Vagina (tissue), 2 donors: ENCODE results near the gene C5orf46. TPM values are rescaled to one million over a fixed set of nuclear protein-coding genes. Genes with fewer than 3 reads are reported as not detected.
"Not testable (repeated sequence)": the region's sequence is repeated elsewhere in the genome, so short reads cannot be mapped to it uniquely, and the experiment has no call there.

Experiments used
- DNase-seq, 2 donors: peaks; one replicate each; pipeline ENCODE4 v3.0.0-alpha.2; 2017; ENCODE audit errors: extremely low spot score in 2 of 2
- H3K27ac ChIP-seq: fragments of 200-600 bp; sonication (generic); one replicate; pipeline ENCODE4 v1.5.1; 2019
- H3K27me3 ChIP-seq: fragments of 200-600 bp; sonication (generic); one replicate; pipeline ENCODE4 v1.5.1; 2019
- H3K36me3 ChIP-seq, 2 donors: fragments of 200-600 bp; sonication (generic); one replicate each; pipeline ENCODE4 v1.5.1; 2017 to 2019
- H3K4me1 ChIP-seq: fragments of 200-600 bp; sonication (generic); one replicate; pipeline ENCODE4 v1.5.1; 2019
- H3K4me3 ChIP-seq, 2 donors: fragments of 200-600 bp; sonication (generic); 1 replicate in 1 of 2; 2 replicates in 1 of 2; pipeline ENCODE4 v1.5.1; 2016 to 2019
- H3K9me3 ChIP-seq: fragments of 200-600 bp; sonication (generic); one replicate; pipeline ENCODE4 v1.5.1; 2019
- POLR2A ChIP-seq, 2 donors: fragments of 450-650 bp; IDR thresholded peaks; one replicate each; pipeline ENCODE4 v1.6.1; 2017; ENCODE audit warnings: antibody characterized with exemption in 2 of 2, mild to moderate bottlenecking in 2 of 2, moderate library complexity in 2 of 2
- POLR2AphosphoS5 ChIP-seq, 2 donors: sonication (generic); formaldehyde crosslinking; IDR thresholded peaks; one replicate each; pipeline ENCODE4 v1.9.0; 2017; ENCODE audit warnings: antibody characterized with exemption in 2 of 2, mild to moderate bottlenecking in 2 of 2, low read depth in 1 of 2; ENCODE audit not compliant: insufficient read depth in 1 of 2
- intact Hi-C: fragments of 100-400 bp; cut with DNase I; formaldehyde crosslinking; loops from one replicate; pipeline ENCODE4 v1.15.1; 2023
- total RNA-seq: library from RNA; depleted of rRNA; stranded (reverse); fragments of >200 nt; gene quantifications from one replicate; pipeline ENCODE4 v1.2.3, GENCODE V29; 2016
- TF ChIP-seq, protein P1 (sequence below), 3 experiments: fragments of 450-650 bp in 2 of 3; fragments of 200-600 bp in 1 of 3; sonication (generic) in 1 of 3; IDR thresholded peaks; one replicate each; pipeline ENCODE4 v1.5.1; 2017 to 2019; ENCODE audit warnings: antibody characterized with exemption in 3 of 3, mild to moderate bottlenecking in 2 of 3, moderate library complexity in 2 of 3

Gene C5orf46
- total RNA-seq, 1 donor from 2014 or later = not detected

DNA sequence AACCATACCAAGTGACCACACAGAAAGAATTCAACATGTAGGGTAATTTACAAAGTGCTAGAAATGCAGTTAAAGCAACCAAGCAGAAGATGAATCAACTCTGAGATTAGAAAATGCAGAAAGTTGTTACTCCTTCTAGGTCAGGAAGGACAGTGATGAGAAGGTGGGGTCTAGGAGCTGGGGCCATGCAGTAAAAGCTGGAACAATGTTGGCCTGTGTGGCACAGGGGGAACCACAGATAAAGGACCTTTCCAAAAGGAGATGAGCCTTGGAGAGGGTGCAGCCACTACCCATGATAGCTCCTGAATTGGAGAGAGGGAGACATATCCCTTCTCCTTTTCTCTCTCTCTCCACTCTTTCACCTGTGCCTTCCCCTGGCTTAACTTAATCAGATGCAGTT, 30.2 kb downstream of the C5orf46 start:
- H3K9me3 ChIP-seq = no peaks in the 10 kb centered on the region
- no peak for TF ChIP-seq POLR2AphosphoS5 (IDR thresholded peaks at IDR 0.05; ENCODE audit: insufficient read depth in 1 of 2, low read depth in 1 of 2)
- no peak for TF ChIP-seq POLR2A (IDR thresholded peaks at IDR 0.05)
- TF ChIP-seq, protein P1, sequence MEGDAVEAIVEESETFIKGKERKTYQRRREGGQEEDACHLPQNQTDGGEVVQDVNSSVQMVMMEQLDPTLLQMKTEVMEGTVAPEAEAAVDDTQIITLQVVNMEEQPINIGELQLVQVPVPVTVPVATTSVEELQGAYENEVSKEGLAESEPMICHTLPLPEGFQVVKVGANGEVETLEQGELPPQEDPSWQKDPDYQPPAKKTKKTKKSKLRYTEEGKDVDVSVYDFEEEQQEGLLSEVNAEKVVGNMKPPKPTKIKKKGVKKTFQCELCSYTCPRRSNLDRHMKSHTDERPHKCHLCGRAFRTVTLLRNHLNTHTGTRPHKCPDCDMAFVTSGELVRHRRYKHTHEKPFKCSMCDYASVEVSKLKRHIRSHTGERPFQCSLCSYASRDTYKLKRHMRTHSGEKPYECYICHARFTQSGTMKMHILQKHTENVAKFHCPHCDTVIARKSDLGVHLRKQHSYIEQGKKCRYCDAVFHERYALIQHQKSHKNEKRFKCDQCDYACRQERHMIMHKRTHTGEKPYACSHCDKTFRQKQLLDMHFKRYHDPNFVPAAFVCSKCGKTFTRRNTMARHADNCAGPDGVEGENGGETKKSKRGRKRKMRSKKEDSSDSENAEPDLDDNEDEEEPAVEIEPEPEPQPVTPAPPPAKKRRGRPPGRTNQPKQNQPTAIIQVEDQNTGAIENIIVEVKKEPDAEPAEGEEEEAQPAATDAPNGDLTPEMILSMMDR (IDR thresholded peaks at IDR 0.05) = no peak

DNA sequence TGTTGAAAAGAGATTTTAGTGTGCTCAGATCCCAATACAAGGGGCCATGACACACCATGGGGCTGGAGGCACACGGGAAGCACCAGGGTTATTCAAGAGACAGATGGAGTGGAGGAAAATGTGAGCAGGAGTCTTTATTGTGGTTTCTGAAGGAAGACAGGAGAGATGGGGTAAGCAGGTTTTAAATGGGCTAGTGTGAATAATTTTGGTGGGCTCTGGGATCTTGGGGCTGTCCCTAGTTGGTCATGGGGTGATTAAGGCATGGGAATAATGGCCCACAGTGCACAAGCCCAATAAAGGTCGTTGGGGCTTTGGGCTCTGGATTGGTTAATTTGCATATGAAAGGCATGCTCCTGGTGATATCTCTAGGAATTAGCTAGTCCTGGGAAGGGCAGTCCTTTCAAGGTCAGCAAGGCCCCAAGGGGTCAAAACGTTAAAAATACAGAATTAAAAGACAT, 31.4 kb downstream of the C5orf46 start:
- DNase-seq = no peak
- Histone ChIP-seq H3K27me3 (no peaks in the 10 kb centered on the region), H3K9me3 (no peaks in the 10 kb centered on the region), H3K4me3 (no peak overlapping the region), H3K36me3 (no peaks in the 10 kb centered on the region), H3K27ac (no peak overlapping the region), H3K4me1 (no peaks in the 10 kb centered on the region)
- intact Hi-C loops = no loop called here
- TF ChIP-seq POLR2AphosphoS5 (IDR thresholded peaks at IDR 0.05; ENCODE audit: insufficient read depth in 1 of 2, low read depth in 1 of 2) (no peak), POLR2A (IDR thresholded peaks at IDR 0.05) (no peak)
- TF ChIP-seq, protein P1 (IDR thresholded peaks at IDR 0.05) = no peak

More for the DNA sequence above, 30.2 kb downstream of the C5orf46 start:
- DNase-seq = no peak
- Histone ChIP-seq H3K27me3 (no peaks in the 10 kb centered on the region), H3K27ac (no peak overlapping the region), H3K4me3 (no peak overlapping the region), H3K4me1 (no peaks in the 10 kb centered on the region), H3K36me3 (no peaks in the 10 kb centered on the region)
- intact Hi-C loops = no loop called here

DNA sequence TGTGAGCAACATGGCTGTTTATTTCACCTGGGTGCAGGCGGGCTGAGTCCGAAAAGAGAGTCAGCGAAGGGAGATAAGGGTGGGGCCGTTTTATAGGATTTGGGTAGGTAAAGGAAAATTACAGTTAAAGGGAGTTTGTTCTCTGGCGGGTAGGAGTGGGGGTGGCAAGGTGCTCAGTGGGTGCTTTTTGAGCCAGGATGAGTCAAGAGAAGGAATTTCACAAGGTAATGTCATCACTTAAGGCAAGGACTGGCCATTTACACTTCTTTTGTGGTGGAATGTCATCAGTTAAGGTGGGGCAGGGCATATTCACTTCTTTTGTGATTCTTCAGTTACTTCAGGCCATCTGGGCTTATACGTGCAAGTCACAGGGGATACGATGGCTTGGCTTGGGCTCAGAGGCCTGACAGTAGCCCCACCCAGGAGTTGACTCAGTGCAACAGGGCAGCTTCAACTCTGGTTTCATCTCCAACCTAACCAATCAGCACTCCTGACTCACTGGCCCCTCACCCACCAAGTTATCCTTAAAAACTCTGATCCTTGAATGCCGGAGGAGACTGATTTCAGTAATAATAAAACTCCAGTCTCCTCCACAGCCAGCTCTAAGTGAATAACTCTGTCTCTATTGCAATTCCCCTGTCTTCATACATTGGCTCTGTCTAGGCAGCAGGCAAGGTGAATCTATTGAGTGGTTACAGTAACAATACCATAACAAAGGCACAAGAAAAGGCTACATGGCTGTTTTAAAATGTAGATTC, 32.0 kb downstream of the C5orf46 start:
- H3K4me1 ChIP-seq, H3K9me3 ChIP-seq, intact Hi-C loops, H3K36me3 ChIP-seq, H3K4me3 ChIP-seq, DNase-seq, H3K27me3 ChIP-seq, H3K27ac ChIP-seq: not testable (repeated sequence)

DNA sequence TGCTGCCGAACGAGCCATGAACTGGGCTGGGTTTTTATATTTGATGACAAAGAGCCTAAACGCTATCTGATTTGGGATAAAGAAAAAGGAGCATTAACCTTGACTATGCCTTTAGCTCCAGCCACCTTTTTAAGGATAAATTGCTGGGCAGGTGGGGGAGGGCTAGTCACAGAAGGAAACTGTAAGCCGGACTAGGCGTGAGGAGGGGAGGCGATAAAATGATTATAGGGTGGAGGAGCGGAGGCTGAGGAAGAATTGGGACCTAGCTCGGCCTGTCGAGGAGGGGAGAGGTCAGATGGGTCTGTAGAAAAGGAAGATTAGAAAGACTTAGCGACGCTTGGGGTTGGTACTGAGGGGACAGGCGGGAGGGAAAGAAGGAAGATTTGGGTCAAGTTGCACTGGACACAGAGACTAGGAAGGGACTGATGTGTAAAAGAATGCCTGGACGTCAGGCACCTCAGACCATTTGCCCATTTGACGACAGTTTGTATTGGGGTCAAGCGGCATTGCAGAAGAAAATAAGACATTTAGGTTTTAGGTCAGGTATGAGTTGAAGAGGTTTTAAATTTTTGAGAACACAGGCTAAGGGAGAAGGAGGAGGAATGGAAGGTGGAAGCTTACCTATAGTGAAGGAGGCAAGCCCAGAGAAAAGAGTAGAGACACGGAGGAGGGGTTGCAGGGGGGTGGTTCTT, 33.4 kb downstream of the C5orf46 start:
- H3K36me3 ChIP-seq, DNase-seq, H3K27ac ChIP-seq, intact Hi-C loops, H3K4me3 ChIP-seq, H3K9me3 ChIP-seq, H3K4me1 ChIP-seq, H3K27me3 ChIP-seq: not testable (repeated sequence)

DNA sequence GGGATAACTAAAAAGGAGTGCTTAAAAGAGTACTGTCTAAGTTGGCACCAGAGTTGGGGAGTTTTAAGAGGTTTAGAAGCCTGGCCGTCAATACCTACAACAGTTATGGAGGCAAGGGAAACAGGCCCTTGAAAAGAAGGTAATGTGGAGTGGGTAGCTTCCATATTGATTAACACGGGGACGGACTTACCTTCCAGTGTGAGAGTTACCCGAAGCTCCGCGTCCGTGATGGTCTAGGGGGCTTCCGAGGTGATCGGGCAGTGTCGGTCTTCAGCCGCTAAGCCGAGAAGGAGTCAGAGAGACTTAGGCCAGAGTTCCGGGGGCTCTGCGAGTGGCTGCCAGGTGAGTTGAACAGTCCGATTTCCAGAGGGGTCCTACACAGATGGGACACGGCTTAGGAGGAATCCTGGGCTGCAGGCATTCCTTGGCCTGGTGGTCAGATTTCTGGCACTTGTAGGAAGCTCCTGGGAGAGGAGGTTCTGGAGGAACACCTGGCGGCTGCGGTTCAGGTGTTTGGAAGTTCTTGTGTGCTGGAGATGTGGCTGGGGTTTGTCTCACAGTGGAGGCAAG, 34.3 kb downstream of the C5orf46 start:
- intact Hi-C loops, H3K36me3 ChIP-seq, H3K4me3 ChIP-seq, H3K27ac ChIP-seq, H3K9me3 ChIP-seq, H3K4me1 ChIP-seq, H3K27me3 ChIP-seq, DNase-seq: not testable (repeated sequence)

DNA sequence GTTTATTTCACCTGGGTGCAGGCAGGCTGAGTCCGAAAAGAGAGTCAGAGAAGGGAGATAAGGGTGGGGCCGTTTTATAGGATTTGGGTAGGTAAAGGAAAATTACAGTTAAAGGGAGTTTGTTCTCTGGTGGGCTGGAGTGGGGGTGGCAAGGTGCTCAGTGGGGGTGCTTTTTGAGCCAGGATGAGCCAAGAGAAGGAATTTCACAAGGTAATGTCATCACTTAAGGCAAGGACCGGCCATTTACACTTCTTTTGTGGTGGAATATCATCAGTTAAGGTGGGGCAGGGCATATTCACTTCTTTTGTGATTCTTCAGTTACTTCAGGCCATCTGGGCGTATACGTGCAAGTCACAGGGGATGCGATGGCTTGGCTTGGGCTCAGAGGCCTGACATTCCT, 36.4 kb downstream of the C5orf46 start:
- intact Hi-C loops, H3K4me1 ChIP-seq, H3K36me3 ChIP-seq, DNase-seq, H3K27me3 ChIP-seq, H3K27ac ChIP-seq, H3K4me3 ChIP-seq, H3K9me3 ChIP-seq: not testable (repeated sequence)

DNA sequence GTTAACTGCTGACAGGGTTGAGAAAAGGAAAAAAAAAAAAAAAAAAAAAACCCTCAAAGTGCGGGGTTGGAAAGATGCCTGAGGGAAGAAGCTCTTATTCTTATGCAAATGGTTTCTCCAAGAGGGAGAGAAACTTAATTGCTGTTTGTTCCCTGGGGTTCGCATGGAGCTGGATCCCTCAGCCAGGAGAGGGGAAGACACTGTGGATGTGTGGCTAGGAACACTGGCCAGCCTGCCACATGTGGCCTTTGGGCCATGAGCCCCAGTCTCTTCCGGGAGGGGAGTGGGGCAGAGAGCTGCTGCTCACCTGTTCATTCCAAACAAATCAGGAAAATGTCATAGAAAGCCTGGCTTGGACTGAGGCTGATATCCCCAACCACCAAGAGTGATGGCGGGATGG, 37.2 kb downstream of the C5orf46 start:
- Histone ChIP-seq H3K27me3 (no peaks in the 10 kb centered on the region), H3K9me3 (no peaks in the 10 kb centered on the region), H3K36me3 (no peaks in the 10 kb centered on the region), H3K4me3 (no peak overlapping the region), H3K4me1 (peaks cover 3% of the 10 kb centered on the region), H3K27ac (no peak overlapping the region)
- intact Hi-C loops = no loop called here
- DNase-seq = no peak
- no peak for TF ChIP-seq POLR2AphosphoS5 (IDR thresholded peaks at IDR 0.05; ENCODE audit: insufficient read depth in 1 of 2, low read depth in 1 of 2)
- no peak for TF ChIP-seq POLR2A (IDR thresholded peaks at IDR 0.05)
